GM18511 (cell line): ENCODE results near the gene PAFAH2.

ENCODE experiments used
- ATAC-seq: cut with Tn5 transposase; IDR thresholded peaks from one replicate; pipeline ENCODE4 v1.9.1; 2021; ENCODE audit warnings: mild to moderate bottlenecking, moderate library complexity; ENCODE audit not compliant: unreplicated experiment

PAFAH2 gene

GRCh38 chr1:25997828-25998761 is at the start of gene PAFAH2:
PAFAH2 (minus strand) TSS chr1:25998063; CDS start chr1:25990816, 7,247 bp downstream.
- ATAC-seq = peak; percentile 97

DNA sequence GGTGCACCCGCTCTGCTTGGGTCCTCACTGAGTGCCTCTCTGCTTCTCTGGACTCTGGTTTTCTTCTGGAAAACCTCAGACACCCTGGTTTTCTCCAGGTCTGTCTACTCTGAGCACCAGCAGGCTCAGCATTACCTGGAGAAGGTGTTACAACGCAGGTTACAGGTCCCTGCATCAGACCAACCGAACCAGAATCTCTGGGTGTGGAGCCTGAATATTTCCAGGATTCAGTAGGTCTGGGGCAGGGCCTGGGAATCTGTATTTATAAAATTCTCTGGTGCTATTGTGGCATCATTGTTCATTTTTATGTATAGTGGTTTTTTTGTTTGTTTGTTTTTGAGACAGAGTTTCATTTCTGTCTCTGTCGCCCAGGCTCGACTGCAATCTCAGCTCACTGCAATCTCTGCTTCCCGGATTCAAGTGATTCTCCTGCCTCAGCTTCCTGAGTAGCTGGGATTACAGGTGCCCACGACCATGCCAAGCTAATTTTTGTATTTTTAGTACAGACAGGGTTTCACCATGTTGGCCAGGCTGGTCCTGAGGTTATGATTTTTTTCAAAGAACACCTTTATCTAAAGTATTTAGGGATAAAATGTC is 49.5 kb upstream of the PAFAH2 start:
- no peak for ATAC-seq

- no peak for ATAC-seq
Observed at GRCh38 chr1:26046246-26047095, 48.6 kb upstream of the PAFAH2 start.

DNA sequence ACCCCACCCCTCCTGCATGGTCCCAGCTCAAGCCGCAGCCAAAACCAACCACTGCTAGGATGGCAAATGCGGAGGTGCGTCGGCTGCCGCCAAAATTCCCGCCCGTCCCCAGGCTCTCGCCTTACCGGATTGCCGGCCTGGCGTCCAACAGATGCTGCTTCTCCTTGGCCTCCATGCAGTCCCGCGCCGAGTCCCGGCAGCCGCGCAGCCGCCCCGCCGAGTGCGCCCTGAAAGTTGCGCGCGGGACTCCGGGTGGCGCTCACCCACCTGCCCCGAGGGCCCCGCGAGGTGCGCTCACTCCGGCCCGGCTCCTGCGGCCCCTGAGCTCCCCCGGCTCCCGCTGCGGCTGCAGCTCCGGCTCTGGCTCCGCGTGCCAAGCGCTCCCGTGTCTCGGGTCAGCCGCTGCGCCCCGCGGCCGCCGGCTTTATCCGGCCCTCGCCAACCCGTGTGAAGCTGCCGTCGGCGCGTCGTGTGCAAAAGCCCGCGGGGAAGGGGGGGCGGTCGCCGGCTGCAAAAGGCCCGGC is 47.9 kb upstream of the PAFAH2 start, which contains the start of gene SLC30A2:
Gene SLC30A2, minus strand, starts transcription at position 397 of the 524 bp plus-strand sequence. Its CDS starts 222 bp downstream, at position 175.
- ATAC-seq = no peak

GRCh38 chr1:26044971-26045721 is 47.3 kb upstream of the PAFAH2 start:
- no peak for ATAC-seq

DNA sequence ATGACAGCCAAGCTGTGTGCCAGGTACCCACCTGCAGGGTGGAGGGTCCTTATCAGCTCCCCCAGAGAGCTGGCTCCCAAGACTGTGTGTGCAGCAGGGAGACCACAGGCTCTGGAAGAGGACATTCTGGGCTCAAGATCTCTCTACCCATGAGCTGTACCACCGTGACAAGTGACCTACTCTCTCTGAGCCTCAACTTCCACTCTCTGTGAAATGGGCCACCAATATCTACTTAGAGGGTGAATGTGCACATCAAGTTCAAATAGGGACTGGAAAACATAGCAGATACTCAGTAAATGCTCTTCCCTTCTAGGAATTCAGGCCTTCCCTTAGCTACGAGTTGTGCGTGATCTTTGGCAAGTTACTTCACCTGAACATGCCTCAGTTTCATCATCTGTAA is 46.6 kb upstream of the PAFAH2 start:
- ATAC-seq = no peak

- ATAC-seq = no peak
Observed at GRCh38 chr1:26043765-26044164, 45.9 kb upstream of the PAFAH2 start.

GRCh38 chr1:26041978-26042377 is 44.1 kb upstream of the PAFAH2 start:
- no peak for ATAC-seq

DNA sequence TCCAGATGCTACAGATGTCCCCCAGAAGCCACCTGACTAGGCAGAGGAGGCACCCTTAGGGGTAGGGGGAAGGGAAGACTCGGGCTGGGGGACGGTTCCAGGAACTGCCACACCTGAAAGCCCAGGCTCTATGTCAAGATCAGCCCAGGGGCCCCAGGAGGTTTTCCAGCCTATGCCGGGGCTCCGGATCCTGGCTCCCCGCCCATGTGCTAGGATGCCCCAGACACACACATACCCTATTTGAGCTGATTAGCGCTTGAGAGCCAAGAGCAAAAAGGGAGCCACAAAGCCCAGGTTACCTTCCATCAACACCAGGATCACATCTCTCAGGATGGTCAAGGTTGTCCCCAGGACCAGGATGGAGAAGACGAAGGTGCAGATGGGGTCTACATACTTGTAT is 43.5 kb upstream of the PAFAH2 start:
- no peak for ATAC-seq

GRCh38 chr1:26038904-26039303 is 41.0 kb upstream of the PAFAH2 start:
- ATAC-seq = no peak

- ATAC-seq = no peak
Observed at GRCh38 chr1:26038477-26038876, 40.6 kb upstream of the PAFAH2 start.

DNA sequence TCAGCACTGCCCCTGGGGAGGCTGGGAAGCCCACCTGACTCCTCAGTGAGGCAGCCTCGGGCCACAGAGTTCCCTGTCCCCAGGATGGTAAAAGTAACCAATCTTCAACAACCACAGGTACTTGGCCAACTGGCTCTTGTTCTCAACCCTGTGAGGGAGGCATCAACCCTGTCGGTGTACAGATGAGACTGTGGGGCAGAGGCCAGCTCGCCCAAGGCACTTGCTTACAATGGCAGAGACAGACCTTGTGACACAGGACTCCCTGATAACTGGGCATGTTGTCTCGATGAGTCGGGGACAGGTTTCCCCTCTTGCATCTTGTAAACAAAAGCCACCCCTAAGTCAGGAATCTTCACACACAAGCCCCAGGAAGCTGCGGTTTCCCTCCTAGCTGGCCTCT is 40.0 kb upstream of the PAFAH2 start:
- ATAC-seq = no peak

DNA sequence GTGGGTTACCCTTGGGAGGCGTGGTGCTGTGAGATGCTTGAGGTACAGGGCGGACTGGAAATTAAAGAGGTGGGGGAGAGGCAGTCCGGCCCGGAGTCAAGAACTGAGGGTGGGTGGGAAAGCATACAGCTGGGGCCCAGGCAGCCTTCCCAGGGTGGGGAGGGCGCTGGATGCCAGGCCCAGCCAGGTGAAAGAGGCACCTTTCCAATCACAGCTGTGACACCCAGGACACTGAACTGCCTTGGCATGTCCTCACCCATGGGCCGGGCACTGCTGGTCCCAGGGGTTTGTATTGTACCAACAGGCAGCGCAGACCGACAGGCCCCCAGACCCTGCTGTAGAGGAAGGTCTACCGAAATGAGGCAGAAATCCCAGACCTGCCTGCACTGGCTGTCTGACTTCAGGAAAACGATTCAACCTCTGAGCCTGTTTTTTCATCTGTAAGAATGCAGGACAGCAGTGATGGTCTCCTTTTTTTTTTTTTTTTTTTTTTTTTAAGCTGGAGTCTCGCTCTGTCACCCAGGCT is 39.0 kb upstream of the PAFAH2 start:
- no peak for ATAC-seq

GRCh38 chr1:26035959-26036755 is 38.3 kb upstream of the PAFAH2 start:
- peak; percentile 78 for ATAC-seq

GRCh38 chr1:26035203-26035958 is 37.5 kb upstream of the PAFAH2 start:
- ATAC-seq = peak; percentile 93

- no peak for ATAC-seq
Observed at GRCh38 chr1:26034504-26035202, 36.8 kb upstream of the PAFAH2 start.

- ATAC-seq = no peak
Observed at GRCh38 chr1:26032656-26033357, 34.9 kb upstream of the PAFAH2 start.
